Measurements from ENCODE around the gene MIER3. TPM values are rescaled to one million over a fixed set of nuclear protein-coding genes. Genes with fewer than 3 reads are reported as not detected.
A peak's percentile ranks its signal among the peaks of the same experiment; 100 is the strongest.

Gene MIER3
- polyA plus RNA-seq, 2 donors = 4.0 to 4.1 TPM

- no peaks in the 10 kb centered on the region for H3K9me3 ChIP-seq (ENCODE audit: control insufficient read depth in 2 of 2, insufficient read depth in 1 of 2, low read depth in 1 of 2, low read length in 1 of 2)
- no peak overlapping the region for H3K27ac ChIP-seq (ENCODE audit: low read depth in 2 of 2, low read length in 1 of 2)
- H3K4me1 ChIP-seq (ENCODE audit: control insufficient read depth in 2 of 2, insufficient read depth in 2 of 2, low read length in 1 of 2) = no peaks in the 10 kb centered on the region
- WGBS, 2 donors = 73 to 74% methylated on average over 1 of the region's 1 CpG
- H3K27me3 ChIP-seq (ENCODE audit: control insufficient read depth in 1 of 2, insufficient read depth in 2 of 2, low read length in 2 of 2) = no peaks in the 10 kb centered on the region
- peaks cover 13 to 16% of the 10 kb centered on the region in 2 donors for H3K36me3 ChIP-seq (ENCODE audit: control insufficient read depth in 2 of 2, insufficient read depth in 2 of 2, low read length in 1 of 2)
- no peak overlapping the region for H3K4me3 ChIP-seq (ENCODE audit: low read depth in 1 of 2, low read length in 2 of 2)
These were observed 13.1 kb downstream of the MIER3 start for GRCh38 chr5:56938858-56939257.

DNA sequence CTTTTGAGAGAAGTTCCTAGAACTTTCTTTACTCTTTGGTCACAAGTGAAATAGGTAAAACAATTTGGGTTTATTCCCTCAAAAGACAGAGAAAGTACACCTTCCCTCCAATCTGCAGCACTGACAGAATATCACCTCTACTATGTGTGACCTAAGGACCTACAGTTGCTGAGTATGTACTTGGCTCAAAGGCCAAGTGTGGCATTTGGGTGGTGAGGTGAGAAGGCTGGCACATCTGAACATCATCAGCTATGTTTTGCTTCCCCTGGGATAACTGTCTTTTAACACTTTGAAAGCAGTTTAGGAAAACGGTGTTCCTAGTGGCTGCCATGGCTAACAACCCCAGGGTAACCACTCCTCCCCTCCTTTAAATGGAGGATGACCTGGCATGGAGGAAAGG, 17.6 kb downstream of the MIER3 start:
- Histone ChIP-seq H3K36me3 (ENCODE audit: control insufficient read depth in 2 of 2, insufficient read depth in 2 of 2, low read length in 1 of 2) (peaks cover 12 to 15% of the 10 kb centered on the region in 2 donors), H3K4me3 (ENCODE audit: low read depth in 1 of 2, low read length in 2 of 2) (no peak overlapping the region), H3K27me3 (ENCODE audit: control insufficient read depth in 1 of 2, insufficient read depth in 2 of 2, low read length in 2 of 2) (no peaks in the 10 kb centered on the region), H3K9me3 (ENCODE audit: control insufficient read depth in 2 of 2, insufficient read depth in 1 of 2, low read depth in 1 of 2, low read length in 1 of 2) (no peaks in the 10 kb centered on the region), H3K27ac (ENCODE audit: low read depth in 2 of 2, low read length in 1 of 2) (no peak overlapping the region), H3K4me1 (ENCODE audit: control insufficient read depth in 2 of 2, insufficient read depth in 2 of 2, low read length in 1 of 2) (no peaks in the 10 kb centered on the region)
- WGBS, 2 donors = 72 to 77% methylated on average over 1 of the region's 1 CpG

GRCh38 chr5:56922922-56923321, 29.0 kb downstream of the MIER3 start:
- no peak overlapping the region for H3K4me3 ChIP-seq (ENCODE audit: low read depth in 1 of 2, low read length in 2 of 2)
- H3K27ac ChIP-seq (ENCODE audit: low read depth in 2 of 2, low read length in 1 of 2) = no peak overlapping the region
- peaks cover 3 to 10% of the 10 kb centered on the region in 2 donors for H3K36me3 ChIP-seq (ENCODE audit: control insufficient read depth in 2 of 2, insufficient read depth in 2 of 2, low read length in 1 of 2)
- H3K9me3 ChIP-seq (ENCODE audit: control insufficient read depth in 2 of 2, insufficient read depth in 1 of 2, low read depth in 1 of 2, low read length in 1 of 2) = no peaks in the 10 kb centered on the region
- H3K4me1 ChIP-seq (ENCODE audit: control insufficient read depth in 2 of 2, insufficient read depth in 2 of 2, low read length in 1 of 2) = no peaks in the 10 kb centered on the region
- no peaks in the 10 kb centered on the region for H3K27me3 ChIP-seq (ENCODE audit: control insufficient read depth in 1 of 2, insufficient read depth in 2 of 2, low read length in 2 of 2)
- 96 to 99% methylated on average over 6 of the region's 6 CpGs for WGBS, 2 donors

DNA sequence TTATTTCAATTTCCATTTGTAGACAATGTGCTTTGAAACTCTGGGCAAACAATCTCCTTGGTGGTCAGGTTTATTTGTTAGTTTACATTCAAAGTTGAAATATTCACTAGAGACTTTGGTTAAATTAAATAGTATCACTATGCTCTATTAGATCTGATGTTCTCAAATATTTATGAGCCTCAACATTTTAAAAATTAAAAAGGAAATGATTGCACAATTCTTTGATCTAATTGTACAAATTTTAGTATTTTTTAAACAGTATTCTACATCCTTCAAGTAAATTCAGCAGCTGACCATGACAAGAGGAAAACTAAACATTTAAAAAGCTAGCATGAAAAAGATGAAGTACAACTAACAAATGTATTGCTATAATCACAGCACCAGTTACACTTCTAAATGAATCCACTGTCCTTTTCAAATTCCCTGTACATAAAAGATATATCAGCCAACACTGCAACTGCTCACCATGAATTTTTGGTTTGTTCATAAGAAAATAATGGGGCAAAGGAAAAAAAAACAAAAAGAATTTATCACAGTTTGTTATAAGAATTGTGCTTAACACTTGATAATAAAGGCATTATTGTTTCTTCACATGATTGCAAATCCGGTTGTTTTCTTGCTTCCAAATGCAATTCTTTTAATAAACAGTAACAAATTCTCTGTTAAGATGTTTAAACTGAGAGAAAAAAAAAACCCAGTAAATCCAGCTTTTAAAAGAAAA, 31.8 kb downstream of the MIER3 start:
- Histone ChIP-seq H3K27me3 (ENCODE audit: control insufficient read depth in 1 of 2, insufficient read depth in 2 of 2, low read length in 2 of 2) (no peaks in the 10 kb centered on the region), H3K36me3 (ENCODE audit: control insufficient read depth in 2 of 2, insufficient read depth in 2 of 2, low read length in 1 of 2) (peaks cover 3 to 10% of the 10 kb centered on the region in 2 donors), H3K9me3 (ENCODE audit: control insufficient read depth in 2 of 2, insufficient read depth in 1 of 2, low read depth in 1 of 2, low read length in 1 of 2) (no peaks in the 10 kb centered on the region), H3K4me1 (ENCODE audit: control insufficient read depth in 2 of 2, insufficient read depth in 2 of 2, low read length in 1 of 2) (no peaks in the 10 kb centered on the region), H3K4me3 (ENCODE audit: low read depth in 1 of 2, low read length in 2 of 2) (no peak overlapping the region), H3K27ac (ENCODE audit: low read depth in 2 of 2, low read length in 1 of 2) (no peak overlapping the region)
- WGBS, 2 donors = 70 to 74% methylated on average over 1 of the region's 1 CpG

DNA sequence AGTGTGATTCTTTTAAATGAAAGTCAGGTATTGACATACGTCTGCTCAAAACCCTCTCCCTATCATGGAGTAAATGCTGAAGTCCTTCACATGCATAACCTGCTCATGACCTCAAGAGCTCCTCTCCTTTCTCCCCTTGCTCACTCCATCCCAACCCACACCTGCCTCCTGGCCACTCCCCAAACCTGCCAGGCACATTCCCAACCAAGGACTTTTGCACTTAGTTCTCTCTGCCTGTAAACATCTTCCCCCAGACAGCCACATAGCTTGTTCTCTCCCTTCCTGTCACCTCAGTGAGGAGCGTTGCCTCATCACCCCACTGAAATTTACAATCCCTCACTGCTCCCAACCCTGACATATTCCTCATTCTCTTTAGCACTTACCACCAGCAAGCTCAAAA, 33.9 kb downstream of the MIER3 start:
- Histone ChIP-seq H3K4me1 (ENCODE audit: control insufficient read depth in 2 of 2, insufficient read depth in 2 of 2, low read length in 1 of 2) (no peaks in the 10 kb centered on the region), H3K4me3 (ENCODE audit: low read depth in 1 of 2, low read length in 2 of 2) (no peak overlapping the region), H3K27me3 (ENCODE audit: control insufficient read depth in 1 of 2, insufficient read depth in 2 of 2, low read length in 2 of 2) (no peaks in the 10 kb centered on the region), H3K9me3 (ENCODE audit: control insufficient read depth in 2 of 2, insufficient read depth in 1 of 2, low read depth in 1 of 2, low read length in 1 of 2) (no peaks in the 10 kb centered on the region), H3K36me3 (ENCODE audit: control insufficient read depth in 2 of 2, insufficient read depth in 2 of 2, low read length in 1 of 2) (peaks cover 2 to 6% of the 10 kb centered on the region in 2 donors), H3K27ac (ENCODE audit: low read depth in 2 of 2, low read length in 1 of 2) (no peak overlapping the region)
- 72 to 79% methylated on average over 2 of the region's 2 CpGs for WGBS, 2 donors

GRCh38 chr5:56917534-56917933, 34.4 kb downstream of the MIER3 start:
- Histone ChIP-seq H3K27me3 (ENCODE audit: control insufficient read depth in 1 of 2, insufficient read depth in 2 of 2, low read length in 2 of 2) (no peaks in the 10 kb centered on the region), H3K27ac (ENCODE audit: low read depth in 2 of 2, low read length in 1 of 2) (no peak overlapping the region), H3K4me1 (ENCODE audit: control insufficient read depth in 2 of 2, insufficient read depth in 2 of 2, low read length in 1 of 2) (no peaks in the 10 kb centered on the region), H3K4me3 (ENCODE audit: low read depth in 1 of 2, low read length in 2 of 2) (no peak overlapping the region), H3K9me3 (ENCODE audit: control insufficient read depth in 2 of 2, insufficient read depth in 1 of 2, low read depth in 1 of 2, low read length in 1 of 2) (no peaks in the 10 kb centered on the region), H3K36me3 (ENCODE audit: control insufficient read depth in 2 of 2, insufficient read depth in 2 of 2, low read length in 1 of 2) (peaks cover 0 to 1% of the 10 kb centered on the region in 2 donors)
- WGBS, 2 donors = 70 to 78% methylated on average over 2 of the region's 2 CpGs

DNA sequence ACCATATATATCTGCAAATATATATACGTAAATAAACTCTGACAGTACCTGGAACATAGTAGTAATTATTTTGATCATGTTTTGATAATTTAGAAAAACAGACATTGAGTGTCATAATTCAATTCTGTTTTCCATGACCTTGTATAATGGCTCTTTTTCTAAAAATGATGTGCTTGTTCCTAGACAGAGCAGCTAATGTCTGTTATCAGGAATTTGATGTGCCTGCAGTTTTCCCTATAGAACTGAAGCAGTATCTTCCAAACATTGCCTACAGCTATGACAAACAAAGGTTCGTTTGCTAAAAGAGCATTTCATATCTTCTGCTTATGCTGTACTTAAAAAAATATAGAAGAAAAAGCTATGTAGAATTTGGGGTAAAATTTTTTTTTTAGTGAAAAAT, 37.2 kb downstream of the MIER3 start:
- Histone ChIP-seq H3K9me3 (ENCODE audit: control insufficient read depth in 2 of 2, insufficient read depth in 1 of 2, low read depth in 1 of 2, low read length in 1 of 2) (no peaks in the 10 kb centered on the region), H3K27ac (ENCODE audit: low read depth in 2 of 2, low read length in 1 of 2) (no peak overlapping the region), H3K4me3 (ENCODE audit: low read depth in 1 of 2, low read length in 2 of 2) (no peak overlapping the region), H3K36me3 (ENCODE audit: control insufficient read depth in 2 of 2, insufficient read depth in 2 of 2, low read length in 1 of 2) (no peaks in the 10 kb centered on the region), H3K4me1 (ENCODE audit: control insufficient read depth in 2 of 2, insufficient read depth in 2 of 2, low read length in 1 of 2) (no peaks in the 10 kb centered on the region), H3K27me3 (ENCODE audit: control insufficient read depth in 1 of 2, insufficient read depth in 2 of 2, low read length in 2 of 2) (no peaks in the 10 kb centered on the region)
- WGBS, 2 donors = 76 to 85% methylated on average over 2 of the region's 2 CpGs

DNA sequence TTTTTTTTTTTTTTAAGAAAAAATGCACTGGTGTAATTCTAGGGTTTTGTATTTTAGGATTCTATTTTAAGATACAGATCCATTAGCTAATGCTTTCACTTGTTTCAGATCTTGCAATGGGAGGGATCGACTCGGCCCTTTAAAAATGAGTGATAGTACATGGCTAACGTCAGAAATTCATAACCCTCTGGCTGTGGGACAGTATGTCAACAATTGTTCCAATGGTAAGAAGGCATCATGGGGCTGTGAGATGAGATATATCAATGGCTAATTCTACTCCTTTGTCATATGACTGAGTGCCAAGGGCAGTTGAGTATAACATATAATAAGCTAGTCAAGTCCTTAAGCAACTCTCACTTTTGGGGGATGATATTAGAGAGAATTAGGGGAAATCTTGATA, 38.2 kb downstream of the MIER3 start:
- Histone ChIP-seq H3K36me3 (ENCODE audit: control insufficient read depth in 2 of 2, insufficient read depth in 2 of 2, low read length in 1 of 2) (no peaks in the 10 kb centered on the region), H3K4me3 (ENCODE audit: low read depth in 1 of 2, low read length in 2 of 2) (no peak overlapping the region), H3K9me3 (ENCODE audit: control insufficient read depth in 2 of 2, insufficient read depth in 1 of 2, low read depth in 1 of 2, low read length in 1 of 2) (no peaks in the 10 kb centered on the region), H3K4me1 (ENCODE audit: control insufficient read depth in 2 of 2, insufficient read depth in 2 of 2, low read length in 1 of 2) (no peaks in the 10 kb centered on the region), H3K27ac (ENCODE audit: low read depth in 2 of 2, low read length in 1 of 2) (no peak overlapping the region), H3K27me3 (ENCODE audit: control insufficient read depth in 1 of 2, insufficient read depth in 2 of 2, low read length in 2 of 2) (no peaks in the 10 kb centered on the region)
- 92 to 95% methylated on average over 3 of the region's 3 CpGs for WGBS, 2 donors

DNA sequence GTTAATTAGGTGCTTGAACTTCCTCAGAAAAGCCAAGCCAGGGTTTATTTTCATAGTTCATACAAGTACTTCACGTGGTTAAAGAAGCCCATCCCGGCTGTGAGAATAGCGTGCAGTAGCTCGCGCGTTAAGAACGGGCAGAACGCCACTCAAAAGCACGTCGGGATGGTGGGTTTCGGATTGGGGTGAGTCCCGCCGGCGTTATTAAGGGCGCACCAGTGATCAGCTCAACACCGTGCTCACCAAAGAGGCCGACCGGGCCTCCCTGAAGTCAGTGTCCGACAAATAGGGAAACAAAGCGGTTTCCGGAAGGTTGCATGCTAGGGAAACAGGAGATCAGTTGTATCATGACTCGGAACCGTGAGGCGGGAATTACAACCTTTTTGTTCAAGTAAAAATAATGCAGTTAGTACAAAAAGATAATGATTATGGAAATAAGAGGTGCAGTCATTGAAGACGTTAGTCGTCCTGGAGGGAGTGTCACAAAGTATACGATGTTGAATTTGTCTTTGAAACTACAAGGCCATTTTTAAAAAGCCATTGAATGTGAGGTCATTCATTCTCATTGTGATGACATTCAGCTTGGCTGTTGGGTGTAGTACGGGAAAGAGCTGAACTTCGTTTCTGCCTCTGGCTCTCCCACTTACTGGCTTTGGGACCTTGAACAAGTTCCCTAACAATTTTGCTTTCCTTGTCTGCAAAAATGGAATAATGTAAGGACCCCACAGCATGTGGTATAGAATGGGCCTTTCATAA, 41.5 kb downstream of the MIER3 start:
- Histone ChIP-seq H3K4me1 (ENCODE audit: control insufficient read depth in 2 of 2, insufficient read depth in 2 of 2, low read length in 1 of 2) (no peaks in the 10 kb centered on the region), H3K27me3 (ENCODE audit: control insufficient read depth in 1 of 2, insufficient read depth in 2 of 2, low read length in 2 of 2) (no peaks in the 10 kb centered on the region), H3K36me3 (ENCODE audit: control insufficient read depth in 2 of 2, insufficient read depth in 2 of 2, low read length in 1 of 2) (no peaks in the 10 kb centered on the region), H3K4me3 (ENCODE audit: low read depth in 1 of 2, low read length in 2 of 2) (peak overlapping the region; percentile 65 to 66), H3K27ac (ENCODE audit: low read depth in 2 of 2, low read length in 1 of 2) (peak overlapping the region; percentile 92 to 98), H3K9me3 (ENCODE audit: control insufficient read depth in 2 of 2, insufficient read depth in 1 of 2, low read depth in 1 of 2, low read length in 1 of 2) (no peaks in the 10 kb centered on the region)
- 0 to 2% methylated on average over 29 of the region's 29 CpGs for WGBS, 2 donors

All from esophagus (tissue), 2 donors.